Liver (tissue), 9 donors: ENCODE data around the gene VWCE. TPM values are rescaled to one million over a fixed set of nuclear protein-coding genes. Genes with fewer than 3 reads are reported as not detected.

Experiments
- DNase-seq: peaks from one replicate; pipeline ENCODE4 v3.0.0-alpha.2; 2017; ENCODE audit warnings: low spot score
- H3K27ac ChIP-seq, 2 donors: one replicate each; pipeline ENCODE4 v1.7.0; 2013; ENCODE audit warnings: inconsistent platforms in 2 of 2, low read length in 2 of 2, control low read depth in 1 of 2, low read depth in 1 of 2, mild to moderate bottlenecking in 1 of 2
- H3K27me3 ChIP-seq, 4 donors: one replicate each; pipeline versions ENCODE4 v1.6.1 to v1.7.0; 2013; ENCODE audit warnings: low read length in 3 of 4, inconsistent platforms in 1 of 4, mild to moderate bottlenecking in 1 of 4, moderate library complexity in 1 of 4; ENCODE audit not compliant: control insufficient read depth in 4 of 4, insufficient read depth in 4 of 4
- H3K36me3 ChIP-seq, 4 donors: one replicate each; pipeline versions ENCODE4 v1.6.1 to v1.7.0; 2013; ENCODE audit warnings: low read length in 3 of 4, mild to moderate bottlenecking in 3 of 4, low read depth in 1 of 4, moderate library complexity in 1 of 4; ENCODE audit not compliant: control insufficient read depth in 4 of 4, insufficient read depth in 3 of 4
- H3K4me1 ChIP-seq, 4 donors: one replicate each; pipeline versions ENCODE4 v1.6.1 to v1.7.0; 2013; ENCODE audit warnings: low read length in 3 of 4, mild to moderate bottlenecking in 3 of 4, moderate library complexity in 1 of 4; ENCODE audit not compliant: control insufficient read depth in 4 of 4, insufficient read depth in 4 of 4
- H3K4me3 ChIP-seq, 3 donors: one replicate each; pipeline versions ENCODE4 v1.6.1 to v1.7.0; 2013; ENCODE audit warnings: low read length in 3 of 3, control low read depth in 1 of 3, low read depth in 1 of 3, mild to moderate bottlenecking in 1 of 3
- H3K9ac ChIP-seq, 2 donors: one replicate each; pipeline ENCODE4 v1.7.0; 2013; ENCODE audit warnings: low read length in 2 of 2, mild to moderate bottlenecking in 2 of 2, moderate library complexity in 2 of 2, control low read depth in 1 of 2, low read depth in 1 of 2
- H3K9me3 ChIP-seq, 4 donors: one replicate each; pipeline versions ENCODE4 v1.6.1 to v1.7.0; 2013; ENCODE audit warnings: low read length in 3 of 4; ENCODE audit not compliant: control insufficient read depth in 4 of 4
- EGR1 ChIP-seq, 2 donors: IDR thresholded peaks; 2 replicates each; pipeline ENCODE4 v1.6.1; 2016 to 2018; ENCODE audit warnings: antibody characterized with exemption in 2 of 2, low read depth in 2 of 2
- FOXA1 ChIP-seq: IDR thresholded peaks from 2 replicates; pipeline ENCODE4 v1.6.1; 2016; ENCODE audit warnings: antibody characterized with exemption
- FOXA2 ChIP-seq: IDR thresholded peaks from 2 replicates; pipeline ENCODE4 v1.6.1; 2016; ENCODE audit warnings: antibody characterized with exemption
- GABPA ChIP-seq, 2 donors: IDR thresholded peaks in 1 of 2; conservative IDR thresholded peaks in 1 of 2; 2 replicates each; pipeline ENCODE4 v1.6.1; 2016; ENCODE audit warnings: antibody characterized with exemption in 2 of 2, mild to moderate bottlenecking in 1 of 2, moderate library complexity in 1 of 2
- HNF4A ChIP-seq, 2 donors: conservative IDR thresholded peaks; 2 replicates each; pipeline ENCODE4 v1.6.1; 2016; ENCODE audit warnings: antibody characterized with exemption in 2 of 2, mild to moderate bottlenecking in 2 of 2
- HNF4G ChIP-seq: IDR thresholded peaks from 2 replicates; pipeline ENCODE4 v1.6.1; 2016; ENCODE audit warnings: antibody characterized with exemption
- JUND ChIP-seq, 2 donors: IDR thresholded peaks; 2 replicates each; pipeline ENCODE4 v1.6.1; 2016; ENCODE audit warnings: antibody characterized with exemption in 2 of 2
- NR2F2 ChIP-seq: IDR thresholded peaks from 2 replicates; pipeline ENCODE4 v1.6.1; 2016; ENCODE audit warnings: antibody characterized with exemption
- RAD21 ChIP-seq, 2 donors: IDR thresholded peaks; 2 replicates each; pipeline ENCODE4 v1.6.1; 2016; ENCODE audit warnings: antibody characterized with exemption in 2 of 2, mild to moderate bottlenecking in 2 of 2
- RXRA ChIP-seq, 2 donors: IDR thresholded peaks; 2 replicates each; pipeline ENCODE4 v1.6.1; 2017 to 2018; ENCODE audit warnings: antibody characterized with exemption in 2 of 2, mild to moderate bottlenecking in 1 of 2
- SP1 ChIP-seq: IDR thresholded peaks from 2 replicates; pipeline ENCODE4 v1.6.1; 2018; ENCODE audit warnings: antibody characterized with exemption, mild to moderate bottlenecking
- TAF1 ChIP-seq: conservative IDR thresholded peaks from 2 replicates; pipeline ENCODE4 v1.6.1; 2016; ENCODE audit warnings: antibody characterized with exemption, mild to moderate bottlenecking
- WGBS: extraction: QIAGEN DNeasy Blood & Tissue Kit; methylation state at CpG from one replicate; pipeline ENCODE4 v1.1.7; 2013; 5-methylcytosine and 5-hydroxymethylcytosine counted together
- polyA plus RNA-seq, 2 donors: library from polyadenylated mRNA; stranded (reverse) in 1 of 2; unstranded in 1 of 2; fragments of 200-250 nt in 1 of 2; fragments of >200 nt in 1 of 2; fragmentation: Nextera tagmentation in 1 of 2; extraction: Ambion mirVana in 1 of 2; gene quantifications; one replicate each; pipeline versions ENCODE4 v1.2.1 to v1.2.3, GENCODE V29; 2013 to 2015
- total RNA-seq, 2 donors: library from RNA; depleted of rRNA; stranded (reverse); fragments of >200 nt; gene quantifications; one replicate each; pipeline ENCODE4 v1.2.3, GENCODE V29; 2014
- TF ChIP-seq, protein P1 (sequence below): IDR thresholded peaks from 2 replicates; pipeline ENCODE4 v1.6.1; 2016; ENCODE audit warnings: antibody characterized with exemption
- TF ChIP-seq, protein P2 (sequence below): IDR thresholded peaks from 2 replicates; pipeline ENCODE4 v1.6.1; 2016; ENCODE audit warnings: antibody characterized with exemption
- TF ChIP-seq, protein P3 (sequence below): IDR thresholded peaks from 2 replicates; pipeline ENCODE4 v1.6.1; 2016; ENCODE audit warnings: antibody characterized with exemption, mild to moderate bottlenecking
- TF ChIP-seq, protein P4 (sequence below): IDR thresholded peaks from 2 replicates; pipeline ENCODE4 v1.6.1; 2016; ENCODE audit warnings: antibody characterized with exemption
- TF ChIP-seq, protein P5 (sequence below): fragments of 150-350 bp; IDR thresholded peaks from 2 replicates; pipeline ENCODE4 v1.5.1; 2017; ENCODE audit warnings: improper control_type of control experiment, low read depth, low read length; ENCODE audit not compliant: missing input control
- donor health status: healthy.
- donor health status: healthy.
- donor health status: healthy.
- donor health status: healthy.
- donor health status: healthy.

Gene VWCE
- total and polyA plus RNA-seq, 4 donors = 1.9 to 6.0 (median 2.7) TPM

DNA sequence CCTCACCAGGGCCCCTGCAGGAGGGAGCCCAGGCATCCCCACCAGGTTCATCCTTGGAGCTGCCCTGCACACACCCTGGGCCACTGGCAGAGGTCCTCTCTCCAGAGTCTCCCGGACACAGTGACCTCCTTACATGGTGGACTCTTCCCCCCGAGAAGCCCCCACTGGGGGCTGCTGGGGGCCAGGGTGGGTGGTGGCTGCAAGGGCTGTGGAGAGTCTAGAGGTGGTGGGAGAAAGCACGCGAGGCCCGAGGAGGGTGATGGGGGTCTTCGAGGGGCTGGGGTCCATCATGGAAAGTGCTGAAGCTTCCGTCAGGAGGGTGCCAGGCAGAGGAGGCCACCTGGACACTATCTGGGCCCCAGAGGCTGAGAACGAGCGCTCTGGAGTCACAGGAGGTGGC is 36.6 kb downstream of the VWCE start:
- H3K27me3 ChIP-seq = no peaks in the 10 kb centered on the region
- H3K36me3 ChIP-seq = no peaks in the 10 kb centered on the region
- no peak for DNase-seq
- no peak overlapping the region for H3K4me3 ChIP-seq
- no peak overlapping the region for H3K9ac ChIP-seq
- H3K9me3 ChIP-seq = no peaks in the 10 kb centered on the region
- no peak for TF ChIP-seq GABPA (IDR thresholded peaks at IDR 0.05 in 1 of 2, conservative IDR thresholded peaks at IDR 0.05 in 1 of 2)
- TF ChIP-seq, protein P1, sequence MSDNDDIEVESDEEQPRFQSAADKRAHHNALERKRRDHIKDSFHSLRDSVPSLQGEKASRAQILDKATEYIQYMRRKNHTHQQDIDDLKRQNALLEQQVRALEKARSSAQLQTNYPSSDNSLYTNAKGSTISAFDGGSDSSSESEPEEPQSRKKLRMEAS = no peak
- TF ChIP-seq, protein P2, sequence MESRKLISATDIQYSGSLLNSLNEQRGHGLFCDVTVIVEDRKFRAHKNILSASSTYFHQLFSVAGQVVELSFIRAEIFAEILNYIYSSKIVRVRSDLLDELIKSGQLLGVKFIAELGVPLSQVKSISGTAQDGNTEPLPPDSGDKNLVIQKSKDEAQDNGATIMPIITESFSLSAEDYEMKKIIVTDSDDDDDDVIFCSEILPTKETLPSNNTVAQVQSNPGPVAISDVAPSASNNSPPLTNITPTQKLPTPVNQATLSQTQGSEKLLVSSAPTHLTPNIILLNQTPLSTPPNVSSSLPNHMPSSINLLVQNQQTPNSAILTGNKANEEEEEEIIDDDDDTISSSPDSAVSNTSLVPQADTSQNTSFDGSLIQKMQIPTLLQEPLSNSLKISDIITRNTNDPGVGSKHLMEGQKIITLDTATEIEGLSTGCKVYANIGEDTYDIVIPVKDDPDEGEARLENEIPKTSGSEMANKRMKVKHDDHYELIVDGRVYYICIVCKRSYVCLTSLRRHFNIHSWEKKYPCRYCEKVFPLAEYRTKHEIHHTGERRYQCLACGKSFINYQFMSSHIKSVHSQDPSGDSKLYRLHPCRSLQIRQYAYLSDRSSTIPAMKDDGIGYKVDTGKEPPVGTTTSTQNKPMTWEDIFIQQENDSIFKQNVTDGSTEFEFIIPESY = no peak
- TF ChIP-seq, protein P3, sequence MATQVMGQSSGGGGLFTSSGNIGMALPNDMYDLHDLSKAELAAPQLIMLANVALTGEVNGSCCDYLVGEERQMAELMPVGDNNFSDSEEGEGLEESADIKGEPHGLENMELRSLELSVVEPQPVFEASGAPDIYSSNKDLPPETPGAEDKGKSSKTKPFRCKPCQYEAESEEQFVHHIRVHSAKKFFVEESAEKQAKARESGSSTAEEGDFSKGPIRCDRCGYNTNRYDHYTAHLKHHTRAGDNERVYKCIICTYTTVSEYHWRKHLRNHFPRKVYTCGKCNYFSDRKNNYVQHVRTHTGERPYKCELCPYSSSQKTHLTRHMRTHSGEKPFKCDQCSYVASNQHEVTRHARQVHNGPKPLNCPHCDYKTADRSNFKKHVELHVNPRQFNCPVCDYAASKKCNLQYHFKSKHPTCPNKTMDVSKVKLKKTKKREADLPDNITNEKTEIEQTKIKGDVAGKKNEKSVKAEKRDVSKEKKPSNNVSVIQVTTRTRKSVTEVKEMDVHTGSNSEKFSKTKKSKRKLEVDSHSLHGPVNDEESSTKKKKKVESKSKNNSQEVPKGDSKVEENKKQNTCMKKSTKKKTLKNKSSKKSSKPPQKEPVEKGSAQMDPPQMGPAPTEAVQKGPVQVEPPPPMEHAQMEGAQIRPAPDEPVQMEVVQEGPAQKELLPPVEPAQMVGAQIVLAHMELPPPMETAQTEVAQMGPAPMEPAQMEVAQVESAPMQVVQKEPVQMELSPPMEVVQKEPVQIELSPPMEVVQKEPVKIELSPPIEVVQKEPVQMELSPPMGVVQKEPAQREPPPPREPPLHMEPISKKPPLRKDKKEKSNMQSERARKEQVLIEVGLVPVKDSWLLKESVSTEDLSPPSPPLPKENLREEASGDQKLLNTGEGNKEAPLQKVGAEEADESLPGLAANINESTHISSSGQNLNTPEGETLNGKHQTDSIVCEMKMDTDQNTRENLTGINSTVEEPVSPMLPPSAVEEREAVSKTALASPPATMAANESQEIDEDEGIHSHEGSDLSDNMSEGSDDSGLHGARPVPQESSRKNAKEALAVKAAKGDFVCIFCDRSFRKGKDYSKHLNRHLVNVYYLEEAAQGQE = no peak
- TF ChIP-seq RAD21 (IDR thresholded peaks at IDR 0.05) = no peak
- TF ChIP-seq EGR1 (IDR thresholded peaks at IDR 0.05; ENCODE audit: low read depth in 2 of 2) = no peak
- no peak for TF ChIP-seq RXRA (IDR thresholded peaks at IDR 0.05)
- TF ChIP-seq NR2F2 = no peak
- TF ChIP-seq, protein P4, sequence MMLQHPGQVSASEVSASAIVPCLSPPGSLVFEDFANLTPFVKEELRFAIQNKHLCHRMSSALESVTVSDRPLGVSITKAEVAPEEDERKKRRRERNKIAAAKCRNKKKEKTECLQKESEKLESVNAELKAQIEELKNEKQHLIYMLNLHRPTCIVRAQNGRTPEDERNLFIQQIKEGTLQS = no peak
- no peak for TF ChIP-seq HNF4G
- no peak for TF ChIP-seq SP1
- no peak for TF ChIP-seq HNF4A (conservative IDR thresholded peaks at IDR 0.05)
- no peak for TF ChIP-seq TAF1
- TF ChIP-seq JUND (IDR thresholded peaks at IDR 0.05) = no peak
- no peak for TF ChIP-seq FOXA1
- no peak for TF ChIP-seq FOXA2
- TF ChIP-seq, protein P5, sequence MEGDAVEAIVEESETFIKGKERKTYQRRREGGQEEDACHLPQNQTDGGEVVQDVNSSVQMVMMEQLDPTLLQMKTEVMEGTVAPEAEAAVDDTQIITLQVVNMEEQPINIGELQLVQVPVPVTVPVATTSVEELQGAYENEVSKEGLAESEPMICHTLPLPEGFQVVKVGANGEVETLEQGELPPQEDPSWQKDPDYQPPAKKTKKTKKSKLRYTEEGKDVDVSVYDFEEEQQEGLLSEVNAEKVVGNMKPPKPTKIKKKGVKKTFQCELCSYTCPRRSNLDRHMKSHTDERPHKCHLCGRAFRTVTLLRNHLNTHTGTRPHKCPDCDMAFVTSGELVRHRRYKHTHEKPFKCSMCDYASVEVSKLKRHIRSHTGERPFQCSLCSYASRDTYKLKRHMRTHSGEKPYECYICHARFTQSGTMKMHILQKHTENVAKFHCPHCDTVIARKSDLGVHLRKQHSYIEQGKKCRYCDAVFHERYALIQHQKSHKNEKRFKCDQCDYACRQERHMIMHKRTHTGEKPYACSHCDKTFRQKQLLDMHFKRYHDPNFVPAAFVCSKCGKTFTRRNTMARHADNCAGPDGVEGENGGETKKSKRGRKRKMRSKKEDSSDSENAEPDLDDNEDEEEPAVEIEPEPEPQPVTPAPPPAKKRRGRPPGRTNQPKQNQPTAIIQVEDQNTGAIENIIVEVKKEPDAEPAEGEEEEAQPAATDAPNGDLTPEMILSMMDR = no peak
- H3K4me1 ChIP-seq = no peaks in the 10 kb centered on the region
- 93% methylated on average over 9 of the region's 9 CpGs for WGBS
- H3K27ac ChIP-seq = no peak overlapping the region
